ENCODE data around the gene WFS1. TPM values are rescaled to one million over a fixed set of nuclear protein-coding genes. Genes with fewer than 3 reads are reported as not detected.

Gene WFS1
- total RNA-seq, 1 experiment from 2014 or later: 21.0 TPM

DNA sequence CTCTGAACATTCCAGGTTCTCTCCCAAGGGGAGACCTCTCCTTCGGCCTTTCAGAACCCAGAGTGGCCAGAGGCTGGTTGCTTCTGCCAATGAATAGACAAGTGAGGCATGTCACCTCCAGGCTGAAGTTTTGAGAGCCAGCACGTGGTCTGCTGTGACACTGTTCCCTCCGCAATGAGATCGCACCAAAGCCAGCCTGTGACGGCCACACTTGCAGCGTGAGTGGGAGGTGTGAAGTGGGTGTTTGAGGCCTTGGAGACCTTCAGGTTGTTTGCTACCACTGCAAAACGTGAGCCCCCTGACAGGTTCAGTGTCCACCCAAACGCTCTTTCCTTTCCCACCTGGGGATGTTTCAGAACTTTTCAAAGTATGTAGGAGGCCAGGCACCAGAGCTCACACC lies 81.0 kb downstream of the WFS1 start:
- Histone ChIP-seq H3K4me1 (replicated peaks) (no peaks in the 10 kb centered on the region), H3K27ac (no peak overlapping the region), H3K9me3 (replicated peaks) (no peaks in the 10 kb centered on the region), H3K36me3 (no peaks in the 10 kb centered on the region), H3K27me3 (replicated peaks) (no peaks in the 10 kb centered on the region), H3K4me3 (no peak overlapping the region)
- no peak for DNase-seq (ENCODE audit: low read depth in 1 of 2, low spot score in 2 of 2)

- Histone ChIP-seq H3K36me3 (no peaks in the 10 kb centered on the region), H3K27ac (no peak overlapping the region), H3K27me3 (replicated peaks) (no peaks in the 10 kb centered on the region), H3K4me3 (no peak overlapping the region), H3K9me3 (replicated peaks) (no peaks in the 10 kb centered on the region), H3K4me1 (replicated peaks) (no peaks in the 10 kb centered on the region)
- no peak for DNase-seq (ENCODE audit: low read depth in 1 of 2, low spot score in 2 of 2)
Measured at GRCh38 chr4:6351246-6352000, 81.8 kb downstream of the WFS1 start.

DNA sequence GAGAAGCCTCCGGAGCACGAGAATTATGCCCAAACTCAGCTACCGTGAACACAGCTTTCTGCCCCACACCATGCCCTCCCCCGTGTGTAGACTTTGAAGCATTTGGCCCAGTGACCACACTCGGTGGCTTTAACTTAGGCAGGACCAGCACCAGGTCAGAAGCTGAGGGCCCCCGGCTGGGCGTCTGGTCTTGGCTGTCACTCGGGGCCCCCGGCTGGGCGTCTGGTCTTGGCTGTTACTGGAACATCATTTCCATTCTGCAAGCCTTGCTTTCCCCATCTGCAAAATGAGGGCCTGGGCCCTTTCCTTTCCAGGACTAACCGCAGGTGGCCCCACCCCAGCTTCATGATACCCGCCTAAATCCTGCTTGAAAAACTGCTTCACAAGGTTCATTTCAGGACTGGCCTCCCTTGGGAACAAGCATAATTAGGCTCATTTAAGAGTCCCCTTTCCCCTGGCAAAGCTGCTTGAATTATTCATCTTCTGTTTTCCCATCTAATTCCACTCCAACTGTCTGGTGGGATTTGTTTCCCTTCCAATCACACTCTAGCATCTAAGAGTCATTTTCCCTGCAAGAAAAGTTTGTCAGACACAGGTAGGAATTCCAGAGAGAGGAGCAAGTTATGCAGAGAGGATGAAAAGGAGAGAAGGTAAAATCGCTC lies 82.5 kb downstream of the WFS1 start:
- no peak overlapping the region for H3K4me3 ChIP-seq
- no peak overlapping the region for H3K27ac ChIP-seq
- no peak for DNase-seq (ENCODE audit: low read depth in 1 of 2, low spot score in 2 of 2)
- no peaks in the 10 kb centered on the region for H3K27me3 ChIP-seq (replicated peaks)
- no peaks in the 10 kb centered on the region for H3K4me1 ChIP-seq (replicated peaks)
- H3K9me3 ChIP-seq (replicated peaks): no peaks in the 10 kb centered on the region
- no peaks in the 10 kb centered on the region for H3K36me3 ChIP-seq

Other genes starting within 250 kb of the WFS1 start
- gene JAKMIP1, start 69.3 kb upstream of the WFS1 start, total RNA-seq (2014; rRNA removed; shearing (Covaris generic)): not detected in 2 replicates
- not detected in 2 replicates for gene PPP2R2C, start 202.8 kb downstream of the WFS1 start, total RNA-seq (2014; rRNA removed; shearing (Covaris generic))

Data from SJSA1 (cell line).